Left ventricle myocardium inferior (tissue), 1 donor: ENCODE measurements around the gene SEC14L1. TPM values are rescaled to one million over a fixed set of nuclear protein-coding genes. Genes with fewer than 3 reads are reported as not detected.

Source experiments
- DNase-seq: peaks from one replicate; pipeline ENCODE4 v3.0.0-alpha.2; 2020
- H3K27ac ChIP-seq: fragments of 200-600 bp; replicated peaks from 2 replicates; pipeline ENCODE4 v1.8.0; 2021
- H3K27me3 ChIP-seq: fragments of 200-600 bp; 2 replicates; pipeline ENCODE4 v1.8.0; 2021; ENCODE audit warnings: low read depth
- H3K36me3 ChIP-seq: fragments of 200-600 bp; 2 replicates; pipeline ENCODE4 v1.8.0; 2021
- H3K4me1 ChIP-seq: fragments of 200-600 bp; 2 replicates; pipeline ENCODE4 v1.8.0; 2021
- H3K4me3 ChIP-seq: fragments of 200-600 bp; 2 replicates; pipeline ENCODE4 v1.8.0; 2021; ENCODE audit warnings: mild to moderate bottlenecking, moderate library complexity
- H3K9me3 ChIP-seq: fragments of 200-600 bp; replicated peaks from 2 replicates; pipeline ENCODE4 v1.8.0; 2021
- CTCF ChIP-seq: fragments of 200-600 bp; IDR thresholded peaks from 2 replicates; pipeline ENCODE4 v1.8.0; 2021; ENCODE audit warnings: antibody characterized with exemption, mild to moderate bottlenecking, borderline replicate concordance
- intact Hi-C: fragments of 100-400 bp; cut with micrococcal nuclease; formaldehyde crosslinking; loops from one replicate; pipeline ENCODE4 v1.11.0; 2022
- total RNA-seq: library from RNA; stranded (reverse); fragmentation: NEBNext Ultra II Directional; extraction: Animal tissue kit (Norgen Biotek cat#: 25700); gene quantifications from one replicate; pipeline ENCODE4 v1.2.1, GENCODE V29; 2021
- donor health status: DM: no; HTN: yes; CAD: no; lungs with severe emphysema.

The SEC14L1 gene
- total RNA-seq, 1 donor from 2014 or later, result 55.5 TPM

GRCh38 chr17:77118251-77118928 lies 22.4 kb upstream of the SEC14L1 start:
- Histone ChIP-seq H3K27ac (peak overlapping the region; percentile 92), H3K27me3 (no peaks in the 10 kb centered on the region), H3K4me3 (no peak overlapping the region), H3K9me3 (no peaks in the 10 kb centered on the region), H3K4me1 (peaks cover 79% of the 10 kb centered on the region), H3K36me3 (no peaks in the 10 kb centered on the region)
- intact Hi-C loops, result no loop called here
- DNase-seq, result peak; percentile 28
- TF ChIP-seq CTCF, result no peak

GRCh38 chr17:77119668-77120301 lies 21.0 kb upstream of the SEC14L1 start:
- intact Hi-C loops, result no loop called here

GRCh38 chr17:77120868-77121267 lies 19.9 kb upstream of the SEC14L1 start:
- intact Hi-C loops, result no loop called here
- Histone ChIP-seq H3K27me3 (no peaks in the 10 kb centered on the region), H3K36me3 (no peaks in the 10 kb centered on the region), H3K4me3 (no peak overlapping the region), H3K4me1 (peaks cover 93% of the 10 kb centered on the region), H3K27ac (peak overlapping the region; percentile 92), H3K9me3 (no peaks in the 10 kb centered on the region)
- peak; percentile 25 for DNase-seq
- no peak for TF ChIP-seq CTCF

More at GRCh38 chr17:77119668-77120301, 21.0 kb upstream of the SEC14L1 start:
- DNase-seq, result no peak
- peaks cover 92% of the 10 kb centered on the region for H3K4me1 ChIP-seq
- H3K27ac ChIP-seq, result peak overlapping the region; percentile 92
- no peak for TF ChIP-seq CTCF
- H3K4me3 ChIP-seq, result no peak overlapping the region
- no peaks in the 10 kb centered on the region for H3K36me3 ChIP-seq
- H3K27me3 ChIP-seq, result no peaks in the 10 kb centered on the region
- no peaks in the 10 kb centered on the region for H3K9me3 ChIP-seq

- no peak for TF ChIP-seq CTCF
- H3K4me1 ChIP-seq, result peaks cover 97% of the 10 kb centered on the region
- no peaks in the 10 kb centered on the region for H3K27me3 ChIP-seq
- H3K27ac ChIP-seq, result peak overlapping the region; percentile 92
- intact Hi-C loops, result no loop called here
- peak; percentile 24 for DNase-seq
- no peaks in the 10 kb centered on the region for H3K9me3 ChIP-seq
- no peak overlapping the region for H3K4me3 ChIP-seq
- no peaks in the 10 kb centered on the region for H3K36me3 ChIP-seq
These were observed 16.4 kb upstream of the SEC14L1 start for GRCh38 chr17:77124192-77124889.

- Histone ChIP-seq H3K4me1 (peaks cover 98% of the 10 kb centered on the region), H3K27ac (peak overlapping the region; percentile 92), H3K36me3 (no peaks in the 10 kb centered on the region), H3K27me3 (no peaks in the 10 kb centered on the region), H3K4me3 (no peak overlapping the region), H3K9me3 (no peaks in the 10 kb centered on the region)
- no peak for DNase-seq
- no peak for TF ChIP-seq CTCF
- intact Hi-C loops, result no loop called here
These were observed 15.3 kb upstream of the SEC14L1 start for GRCh38 chr17:77125432-77125901.
